NCI-H345 (cell line): ENCODE data around the gene OVCA2.

Source experiments
- DNase-seq: peaks from one replicate; lab custom pipeline; 2025; lab: John Stamatoyannopoulos, UW

Gene OVCA2

DNA sequence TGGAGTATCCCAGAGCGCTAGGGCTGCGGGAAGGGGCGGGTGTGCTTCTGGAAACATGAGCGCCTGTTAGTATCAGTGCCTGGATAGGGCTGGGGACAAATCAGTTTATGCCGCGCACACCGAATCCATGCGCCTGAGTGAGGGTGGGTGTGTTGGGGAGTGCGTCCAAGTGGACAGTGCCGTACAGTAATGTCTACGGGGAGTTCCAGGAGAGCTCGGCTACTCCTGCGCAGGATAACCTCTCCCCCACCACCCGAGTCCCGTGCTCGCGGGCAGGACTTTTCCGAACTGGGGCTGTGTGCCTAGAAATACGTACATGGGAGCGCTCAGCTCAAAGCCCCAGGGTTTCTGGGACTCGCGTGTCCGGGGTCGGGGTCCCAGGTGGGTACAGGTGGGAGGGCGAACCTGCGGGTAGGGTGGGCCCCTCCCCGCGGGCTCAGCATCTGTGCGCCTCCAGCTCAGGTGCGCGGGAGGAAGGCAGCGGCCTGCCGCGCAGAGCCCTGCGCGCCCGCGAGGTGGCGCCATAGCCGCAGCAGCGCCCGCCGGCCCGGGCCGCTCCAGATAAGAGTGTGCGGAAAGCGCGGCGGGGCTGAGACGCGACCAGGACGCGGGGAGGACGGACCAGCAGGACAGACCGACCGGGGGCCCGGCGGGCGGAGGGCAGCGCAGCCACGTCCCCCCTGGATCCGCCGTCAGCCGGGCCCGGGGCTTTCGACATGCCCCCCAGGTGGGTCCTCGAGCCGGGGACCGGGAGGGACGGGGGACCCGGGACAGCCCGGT lies 12.9 kb downstream of the OVCA2 start, which contains the start of gene HIC1:
Gene HIC1, plus strand, starts transcription at position 592 of the 780 bp plus-strand sequence. CDS start 1,588 bp downstream, outside the sequence.
- peak; percentile 42 for DNase-seq

DNA sequence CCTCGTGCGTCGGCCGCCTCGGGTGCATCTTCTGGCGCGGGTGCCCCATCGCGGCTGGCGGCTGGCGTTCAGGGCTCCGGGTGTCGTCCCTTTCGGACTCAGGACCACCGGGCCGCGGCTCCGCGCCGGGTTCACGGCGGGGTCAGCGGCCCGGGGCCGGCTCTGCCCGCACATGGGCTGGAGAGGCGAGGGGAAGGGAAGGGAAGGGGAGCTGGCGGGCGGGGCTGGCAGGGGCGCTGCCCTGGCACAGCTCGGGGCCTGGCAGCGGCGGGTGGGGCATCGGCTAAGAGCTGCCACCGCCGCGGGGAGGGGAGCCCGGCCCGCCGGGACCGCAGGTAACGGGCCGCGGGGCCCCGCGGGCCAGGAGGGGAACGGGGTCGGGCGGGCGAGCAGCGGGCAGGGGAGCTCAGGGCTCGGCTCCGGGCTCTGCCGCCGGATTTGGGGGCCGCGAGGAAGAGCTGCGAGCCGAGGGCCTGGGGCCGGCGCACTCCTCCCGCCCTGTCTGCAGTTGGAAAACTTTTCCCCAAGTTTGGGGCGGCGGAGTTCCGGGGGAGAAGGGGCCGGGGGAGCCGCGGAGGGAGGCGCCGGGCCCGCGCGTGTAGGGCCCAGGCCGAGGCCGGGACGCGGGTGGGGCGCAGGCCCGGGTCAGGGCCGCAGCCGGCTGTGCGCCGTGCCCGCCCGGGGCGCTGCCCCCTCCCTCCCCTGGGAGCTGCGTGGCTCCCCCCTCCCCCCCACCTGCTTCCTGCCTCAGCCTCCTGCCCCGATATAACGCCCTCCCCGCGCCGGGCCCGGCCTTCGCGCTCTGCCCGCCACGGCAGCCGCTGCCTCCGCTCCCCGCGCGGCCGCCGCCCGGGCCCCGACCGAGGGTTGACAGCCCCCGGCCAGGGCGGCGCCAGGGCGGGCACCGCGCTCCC lies 13.7 kb downstream of the OVCA2 start:
- no peak for DNase-seq

DNA sequence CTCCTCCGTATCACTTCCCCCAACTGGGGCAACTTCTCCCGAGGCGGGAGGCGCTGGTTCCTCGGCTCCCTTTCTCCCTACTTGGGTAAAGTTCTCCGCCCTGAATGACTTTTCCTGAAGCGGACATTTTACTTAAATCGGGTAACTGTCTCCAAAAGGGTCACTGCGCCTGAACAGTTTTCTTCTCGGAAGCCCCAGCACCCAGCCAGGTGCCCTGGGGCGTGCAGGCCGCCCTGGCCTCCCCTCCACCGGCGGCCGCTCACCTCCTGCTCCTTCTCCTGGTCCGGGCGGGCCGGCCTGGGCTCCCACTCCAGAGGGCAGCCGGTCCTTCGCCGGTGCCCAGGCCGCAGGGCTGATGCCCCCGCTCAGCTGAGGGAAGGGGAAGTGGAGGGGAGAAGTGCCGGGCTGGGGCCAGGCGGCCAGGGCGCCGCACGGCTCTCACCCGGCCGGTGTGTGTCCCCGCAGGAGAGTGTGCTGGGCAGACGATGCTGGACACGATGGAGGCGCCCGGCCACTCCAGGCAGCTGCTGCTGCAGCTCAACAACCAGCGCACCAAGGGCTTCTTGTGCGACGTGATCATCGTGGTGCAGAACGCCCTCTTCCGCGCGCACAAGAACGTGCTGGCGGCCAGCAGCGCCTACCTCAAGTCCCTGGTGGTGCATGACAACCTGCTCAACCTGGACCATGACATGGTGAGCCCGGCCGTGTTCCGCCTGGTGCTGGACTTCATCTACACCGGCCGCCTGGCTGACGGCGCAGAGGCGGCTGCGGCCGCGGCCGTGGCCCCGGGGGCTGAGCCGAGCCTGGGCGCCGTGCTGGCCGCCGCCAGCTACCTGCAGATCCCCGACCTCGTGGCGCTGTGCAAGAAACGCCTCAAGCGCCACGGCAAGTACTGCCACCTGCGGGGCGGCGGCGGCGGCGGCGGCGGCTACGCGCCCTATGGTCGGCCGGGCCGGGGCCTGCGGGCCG lies 14.7 kb downstream of the OVCA2 start:
- no peak for DNase-seq

DNA sequence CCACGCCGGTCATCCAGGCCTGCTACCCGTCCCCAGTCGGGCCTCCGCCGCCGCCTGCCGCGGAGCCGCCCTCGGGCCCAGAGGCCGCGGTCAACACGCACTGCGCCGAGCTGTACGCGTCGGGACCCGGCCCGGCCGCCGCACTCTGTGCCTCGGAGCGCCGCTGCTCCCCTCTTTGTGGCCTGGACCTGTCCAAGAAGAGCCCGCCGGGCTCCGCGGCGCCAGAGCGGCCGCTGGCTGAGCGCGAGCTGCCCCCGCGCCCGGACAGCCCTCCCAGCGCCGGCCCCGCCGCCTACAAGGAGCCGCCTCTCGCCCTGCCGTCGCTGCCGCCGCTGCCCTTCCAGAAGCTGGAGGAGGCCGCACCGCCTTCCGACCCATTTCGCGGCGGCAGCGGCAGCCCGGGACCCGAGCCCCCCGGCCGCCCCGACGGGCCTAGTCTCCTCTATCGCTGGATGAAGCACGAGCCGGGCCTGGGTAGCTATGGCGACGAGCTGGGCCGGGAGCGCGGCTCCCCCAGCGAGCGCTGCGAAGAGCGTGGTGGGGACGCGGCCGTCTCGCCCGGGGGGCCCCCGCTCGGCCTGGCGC lies 15.4 kb downstream of the OVCA2 start:
- DNase-seq, result no peak

DNA sequence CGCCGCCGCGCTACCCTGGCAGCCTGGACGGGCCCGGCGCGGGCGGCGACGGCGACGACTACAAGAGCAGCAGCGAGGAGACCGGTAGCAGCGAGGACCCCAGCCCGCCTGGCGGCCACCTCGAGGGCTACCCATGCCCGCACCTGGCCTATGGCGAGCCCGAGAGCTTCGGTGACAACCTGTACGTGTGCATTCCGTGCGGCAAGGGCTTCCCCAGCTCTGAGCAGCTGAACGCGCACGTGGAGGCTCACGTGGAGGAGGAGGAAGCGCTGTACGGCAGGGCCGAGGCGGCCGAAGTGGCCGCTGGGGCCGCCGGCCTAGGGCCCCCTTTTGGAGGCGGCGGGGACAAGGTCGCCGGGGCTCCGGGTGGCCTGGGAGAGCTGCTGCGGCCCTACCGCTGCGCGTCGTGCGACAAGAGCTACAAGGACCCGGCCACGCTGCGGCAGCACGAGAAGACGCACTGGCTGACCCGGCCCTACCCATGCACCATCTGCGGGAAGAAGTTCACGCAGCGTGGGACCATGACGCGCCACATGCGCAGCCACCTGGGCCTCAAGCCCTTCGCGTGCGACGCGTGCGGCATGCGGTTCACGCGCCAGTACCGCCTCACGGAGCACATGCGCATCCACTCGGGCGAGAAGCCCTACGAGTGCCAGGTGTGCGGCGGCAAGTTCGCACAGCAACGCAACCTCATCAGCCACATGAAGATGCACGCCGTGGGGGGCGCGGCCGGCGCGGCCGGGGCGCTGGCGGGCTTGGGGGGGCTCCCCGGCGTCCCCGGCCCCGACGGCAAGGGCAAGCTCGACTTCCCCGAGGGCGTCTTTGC lies 16.2 kb downstream of the OVCA2 start:
- DNase-seq, result no peak

DNA sequence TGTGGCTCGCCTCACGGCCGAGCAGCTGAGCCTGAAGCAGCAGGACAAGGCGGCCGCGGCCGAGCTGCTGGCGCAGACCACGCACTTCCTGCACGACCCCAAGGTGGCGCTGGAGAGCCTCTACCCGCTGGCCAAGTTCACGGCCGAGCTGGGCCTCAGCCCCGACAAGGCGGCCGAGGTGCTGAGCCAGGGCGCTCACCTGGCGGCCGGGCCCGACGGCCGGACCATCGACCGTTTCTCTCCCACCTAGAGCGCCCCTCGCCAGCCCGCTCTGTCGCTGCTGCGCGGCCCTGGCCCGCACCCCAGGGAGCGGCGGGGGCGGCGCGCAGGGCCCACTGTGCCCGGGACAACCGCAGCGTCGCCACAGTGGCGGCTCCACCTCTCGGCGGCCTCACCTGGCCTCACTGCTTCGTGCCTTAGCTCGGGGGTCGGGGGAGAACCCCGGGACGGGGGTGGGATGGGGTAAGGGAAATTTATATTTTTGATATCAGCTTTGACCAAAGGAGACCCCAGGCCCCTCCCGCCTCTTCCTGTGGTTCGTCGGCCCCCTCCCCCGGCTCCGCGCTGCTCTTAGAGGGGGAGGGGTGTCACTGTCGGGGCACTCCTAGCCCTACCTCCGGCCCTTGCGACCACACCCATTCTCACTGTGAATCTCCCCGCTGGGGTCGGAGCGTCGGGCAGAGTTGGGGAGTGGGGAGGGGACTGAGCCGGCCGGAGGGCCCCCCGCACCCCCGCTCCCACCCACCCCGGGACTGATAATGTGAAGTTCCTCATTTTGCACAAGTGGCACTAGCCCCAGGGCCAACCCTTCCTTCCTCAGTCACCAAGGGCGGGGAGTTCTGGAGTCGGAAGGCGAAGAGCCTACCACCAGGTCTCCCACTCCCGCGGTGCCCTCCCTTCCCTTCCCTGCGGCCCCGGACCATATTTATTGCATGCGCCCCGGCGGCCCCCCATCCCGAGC lies 17.0 kb downstream of the OVCA2 start:
- no peak for DNase-seq

DNA sequence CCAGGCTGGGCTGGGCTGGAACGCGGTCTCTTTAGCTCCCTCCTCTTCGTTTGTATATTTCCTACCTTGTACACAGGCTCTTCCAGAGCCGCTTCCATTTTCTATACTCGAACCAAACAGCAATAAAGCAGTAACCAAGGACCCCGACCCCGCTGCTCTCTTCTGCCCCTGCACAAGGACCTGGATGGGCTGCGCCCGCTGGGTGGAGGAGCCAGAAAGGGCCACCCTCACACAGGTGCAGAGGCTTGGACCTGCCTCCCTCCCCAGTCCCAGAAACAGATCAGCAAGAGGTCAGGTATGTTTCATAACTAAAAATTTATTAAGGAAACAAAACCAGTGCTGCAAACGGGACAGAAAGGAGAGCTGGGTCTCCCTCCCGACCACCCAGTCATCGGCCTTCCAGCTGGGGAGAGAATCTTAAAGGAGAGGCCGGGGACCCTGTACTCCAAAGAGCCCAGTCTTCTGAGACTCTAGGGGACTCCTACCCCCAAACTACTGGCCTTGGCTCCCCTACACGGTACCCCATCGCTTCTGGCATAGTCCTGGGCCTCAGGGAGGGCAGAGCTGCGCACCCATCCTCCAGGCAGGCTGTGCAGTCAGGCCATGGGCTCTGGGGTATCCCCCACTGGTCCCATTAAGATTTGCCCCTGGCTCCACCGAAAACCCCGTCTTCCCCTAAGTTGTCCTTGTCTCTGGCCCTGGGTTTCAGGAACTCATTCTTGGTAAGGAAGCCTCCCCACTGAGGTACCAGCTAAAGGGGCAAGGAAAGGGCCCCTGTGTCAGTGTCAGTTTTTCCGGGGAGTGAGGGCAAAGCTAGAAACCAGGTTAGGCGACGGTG lies 17.9 kb downstream of the OVCA2 start:
- DNase-seq, result no peak

DNA sequence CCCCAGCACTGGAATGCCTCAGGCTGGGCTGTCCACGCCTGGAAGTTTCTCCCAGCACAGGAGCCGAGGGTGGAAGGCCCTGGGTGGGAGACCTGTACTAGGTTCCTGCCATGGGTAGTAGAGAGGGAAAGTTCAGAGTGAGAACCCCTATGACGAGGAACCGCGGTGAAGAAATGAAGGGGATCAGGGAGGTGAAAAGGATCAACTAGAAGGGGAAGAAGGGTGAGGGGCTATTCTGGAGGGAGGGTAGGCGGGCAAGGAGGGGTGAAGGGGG lies 18.5 kb downstream of the OVCA2 start:
- DNase-seq, result no peak

DNA sequence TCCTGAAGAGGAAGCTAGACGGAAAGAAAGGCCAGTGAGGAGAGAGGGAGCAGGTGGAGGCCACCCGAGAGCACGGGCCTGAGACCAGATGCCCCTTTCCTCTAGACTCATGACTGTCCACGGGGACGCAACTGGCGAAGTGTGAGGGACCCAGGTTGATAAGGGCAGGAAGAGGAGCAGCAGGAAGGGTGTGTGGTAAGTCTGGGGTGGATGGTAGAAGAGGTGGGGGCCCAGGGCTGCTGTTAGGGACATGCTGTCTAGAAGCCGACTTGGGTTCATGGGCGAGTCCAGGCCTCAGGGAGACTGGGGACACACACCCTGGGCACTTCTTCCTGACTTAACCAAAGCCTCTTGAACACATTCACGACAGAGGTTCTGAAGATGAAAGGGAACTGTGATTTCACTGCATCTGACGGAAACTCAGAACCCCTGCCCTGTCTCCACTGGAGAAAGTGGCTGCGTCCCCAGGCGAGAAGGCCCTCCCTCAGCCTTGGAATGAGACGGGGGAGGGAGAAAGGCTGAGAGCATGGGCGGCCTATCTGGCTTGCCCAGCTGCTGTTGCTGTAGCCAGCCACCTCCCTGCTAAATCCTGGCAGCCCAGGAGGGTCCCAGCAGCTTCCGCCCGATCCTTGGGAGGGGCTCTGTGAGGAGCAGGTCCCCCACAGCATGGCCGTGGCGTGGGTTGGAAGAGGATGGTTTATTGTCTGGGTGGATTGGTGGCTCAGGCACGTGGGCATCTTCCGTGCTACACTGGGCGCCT lies 19.0 kb downstream of the OVCA2 start:
- no peak for DNase-seq

DNA sequence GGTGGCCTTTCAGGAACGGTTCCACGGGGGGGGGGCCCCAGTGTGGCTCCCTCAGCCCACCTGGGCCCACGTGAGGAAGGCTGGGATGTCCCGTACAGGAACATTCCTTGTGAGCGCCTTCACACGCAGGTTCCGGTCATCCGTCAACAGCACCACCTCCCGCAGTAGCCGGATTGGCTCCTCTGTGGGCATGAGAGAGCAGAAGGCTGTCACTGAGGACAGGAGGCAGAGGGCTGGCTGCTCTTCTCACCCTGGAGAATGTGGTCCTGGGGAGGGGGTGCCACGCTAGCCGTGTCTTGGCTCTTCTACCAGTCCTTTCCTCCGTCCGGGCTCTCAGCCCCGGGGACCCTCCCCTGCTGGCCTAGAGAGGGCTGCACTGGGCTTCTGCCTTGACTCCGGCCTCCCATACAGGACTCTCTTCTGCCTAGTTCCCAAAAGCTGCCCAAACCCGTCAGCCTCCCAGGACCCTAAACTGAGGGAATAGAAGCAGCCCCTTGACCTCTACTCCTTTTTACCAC lies 19.7 kb downstream of the OVCA2 start:
- DNase-seq, result no peak

DNA sequence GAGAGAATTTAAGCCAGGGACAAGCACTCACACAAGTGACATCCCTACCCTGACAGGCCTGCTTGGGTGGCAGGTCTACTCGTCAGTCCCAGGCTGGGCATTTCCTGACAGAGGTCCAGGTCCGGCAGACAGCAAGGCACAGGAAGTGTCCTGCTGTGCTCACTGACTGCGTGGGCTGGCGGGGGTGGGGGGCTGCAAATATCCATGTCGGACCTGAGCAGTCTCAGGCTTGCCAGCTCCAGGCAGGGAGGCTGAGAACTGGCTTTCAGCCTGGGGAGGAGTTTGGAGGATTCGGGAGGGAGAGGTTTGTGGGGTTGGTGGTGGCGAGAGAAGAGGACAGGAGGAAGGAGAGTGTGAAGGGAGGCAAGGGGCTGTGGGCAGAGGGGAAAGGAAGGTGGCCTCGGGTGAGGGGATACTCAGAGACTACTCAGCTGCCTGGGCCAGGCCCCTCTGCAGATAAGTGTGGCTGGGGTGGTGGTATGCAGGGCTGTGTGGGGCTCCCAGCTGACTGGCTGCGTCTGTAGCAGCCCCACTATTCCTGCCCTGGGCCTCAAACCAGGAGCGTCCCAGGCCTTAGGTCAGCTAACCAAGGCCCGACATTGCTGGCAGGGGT lies 20.9 kb downstream of the OVCA2 start:
- DNase-seq, result no peak

DNA sequence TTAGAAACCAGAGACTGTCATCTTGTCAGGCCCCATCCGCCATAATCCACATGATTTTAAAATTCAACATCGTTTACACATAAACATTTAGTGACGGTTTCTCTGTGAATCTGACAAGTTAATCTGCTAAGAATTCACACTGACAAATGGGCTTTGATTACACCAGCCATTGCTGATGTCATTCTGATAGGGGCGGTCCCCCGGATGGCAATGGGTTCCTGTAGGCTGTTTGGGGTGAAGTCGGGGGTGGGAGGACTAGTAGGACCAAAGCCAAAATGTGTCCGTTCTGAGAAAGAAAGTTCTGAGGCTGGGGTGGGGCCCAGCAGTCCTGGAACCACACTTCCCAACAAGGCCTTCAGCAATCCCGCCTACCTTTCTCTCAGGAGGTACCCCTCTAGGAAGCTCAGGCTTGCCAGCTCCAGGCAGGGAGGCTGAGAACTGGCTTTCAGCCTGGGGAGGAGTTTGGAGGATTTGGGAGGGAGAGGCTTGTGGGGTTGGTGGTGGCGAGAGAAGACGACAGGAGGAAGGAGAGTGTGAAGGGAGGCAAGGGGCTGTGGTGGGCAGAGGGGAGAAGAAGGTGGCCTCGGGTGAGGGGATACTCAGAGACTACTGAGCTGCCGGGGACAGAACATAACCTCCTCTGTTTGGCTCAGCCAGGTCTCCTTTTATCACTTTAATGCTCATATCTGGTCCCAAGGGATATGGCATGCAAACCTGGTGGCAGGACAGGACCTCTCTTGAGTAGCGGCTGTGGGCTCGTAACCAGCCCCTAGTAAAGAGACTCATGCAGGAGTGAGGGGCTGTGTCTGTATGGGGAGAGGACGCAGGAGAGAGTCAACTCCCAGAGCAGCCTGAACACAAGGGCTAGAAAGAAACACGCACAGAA lies 21.7 kb downstream of the OVCA2 start:
- DNase-seq, result no peak

DNA sequence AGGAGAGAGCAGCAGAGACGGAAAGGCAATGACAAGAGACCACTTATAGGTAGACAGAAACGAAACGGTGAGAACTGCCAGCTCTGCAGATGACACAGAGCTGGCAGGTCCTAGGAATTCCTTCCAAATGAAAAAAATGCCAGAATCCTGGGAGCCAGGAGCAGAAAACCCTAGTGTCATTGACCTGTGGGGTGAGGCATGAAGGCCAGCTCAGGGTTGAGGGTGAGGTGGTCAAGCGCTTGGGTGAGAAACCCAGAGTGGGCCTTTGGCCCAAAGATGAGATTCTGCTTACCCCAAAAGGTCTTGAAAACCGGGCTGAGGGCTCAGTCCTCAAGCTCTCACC lies 22.3 kb downstream of the OVCA2 start:
- DNase-seq, result no peak

DNA sequence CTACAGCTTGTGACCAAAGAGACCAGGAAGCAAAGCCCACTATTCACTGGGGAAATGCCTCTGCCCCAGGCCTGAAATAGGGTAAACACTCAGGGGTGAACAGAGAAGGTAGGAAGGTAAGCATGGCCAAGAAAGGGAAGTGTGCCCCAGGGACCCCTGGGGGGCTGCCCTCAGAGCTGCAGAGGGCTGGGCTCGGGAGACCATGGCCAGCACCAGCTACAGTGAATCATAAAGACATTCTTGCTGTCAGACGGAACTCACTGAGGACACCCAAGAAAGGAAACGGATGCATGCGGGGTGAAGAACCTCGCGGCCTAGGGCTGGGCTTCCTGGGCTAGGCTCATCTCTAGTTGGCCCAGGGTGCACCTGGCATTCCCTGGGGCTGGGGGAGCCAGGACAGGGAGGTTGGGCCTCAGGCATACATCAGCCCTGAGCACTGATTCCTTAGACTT lies 22.7 kb downstream of the OVCA2 start:
- DNase-seq, result no peak

DNA sequence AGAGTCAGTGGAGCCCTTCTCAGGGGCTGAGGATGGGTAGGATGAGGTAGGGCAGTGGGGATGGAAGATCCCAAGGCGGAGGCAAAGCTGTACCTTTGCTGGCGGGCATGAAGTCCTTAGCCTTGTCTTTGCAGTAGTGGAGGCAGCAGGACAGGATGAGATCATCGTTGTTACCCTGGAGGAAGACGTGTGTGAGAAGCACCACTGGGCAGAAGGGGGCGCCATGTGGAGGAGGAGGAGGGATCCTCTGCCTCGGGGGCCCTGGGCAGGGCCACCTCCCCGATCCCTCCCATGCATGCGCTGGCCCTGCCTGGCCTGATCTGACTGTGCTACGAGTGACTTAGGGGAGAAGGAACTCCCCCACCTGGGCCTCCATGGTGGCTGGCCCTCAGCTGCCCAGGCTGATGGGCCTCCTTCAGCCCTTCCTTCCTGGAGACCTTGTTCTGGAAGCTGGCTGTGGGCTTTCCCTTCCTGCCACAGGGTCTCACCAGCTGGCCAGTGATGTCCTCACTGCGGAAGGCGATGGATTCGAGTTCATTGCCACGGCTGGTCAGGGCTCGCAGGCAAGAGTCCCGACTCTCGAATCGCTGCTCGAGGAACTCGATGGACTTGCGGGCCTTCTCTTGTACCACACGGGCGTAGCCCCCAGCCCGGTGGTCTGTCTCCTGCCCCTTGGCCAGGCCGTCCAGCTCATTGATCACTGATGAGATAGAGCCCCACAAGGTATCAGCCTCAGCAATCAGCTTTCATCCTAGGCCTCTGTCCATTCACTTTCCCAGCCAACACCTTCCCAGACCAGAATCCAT lies 23.4 kb downstream of the OVCA2 start:
- DNase-seq, result no peak
